HCT116 (cell line): ENCODE data around the gene AKT3. TPM values are rescaled to one million over a fixed set of nuclear protein-coding genes. Genes with fewer than 3 reads are reported as not detected.

Experiments used
- ATAC-seq: fragments of 200-7000 bp; cut with Tn5 transposase; 2 replicates; pipeline ENCODE4 v1.9.1; 2020; ENCODE audit warnings: mild to moderate bottlenecking, moderate library complexity
- BruUV-seq: library from RNA; stranded (reverse); fragments of 400-500 nt; replicated peaks from 2 replicates; lab custom pipeline; 2021; lab: Mats Ljungman, UMichigan
- CTCF ChIA-PET: fragments of 300-600 bp; sonication (Branson Sonifier 250); formaldehyde crosslinking; loops from one replicate; lab custom pipeline; 2021; ENCODE audit warnings: antibody characterized with exemption; lab: Charles Lee
- POLR2A ChIA-PET: fragments of 300-600, 350-600 bp; sonication (Branson Sonifier 250); formaldehyde crosslinking; loops from one replicate; lab custom pipeline; 2021; ENCODE audit warnings: antibody characterized with exemption; lab: Charles Lee
- RAD21 ChIA-PET, 2 experiments: fragments of 300-600 bp; sonication (Branson Sonifier 250); formaldehyde crosslinking; loops; one replicate each; lab custom pipeline; 2023; ENCODE audit warnings: low total read pairs in 2 of 2; ENCODE audit not compliant: uncharacterized antibody in 2 of 2, unreplicated experiment in 2 of 2, low non-redundant PET in 1 of 2; lab: Charles Lee
- DNase-seq: peaks from one replicate; pipeline ENCODE4 v3.0.0-alpha.2; 2010; ENCODE audit warnings: low read depth, low spot score
- H2AFZ ChIP-seq: fragments of 200-600 bp; shearing (Covaris generic), sonication (generic); 2 replicates; pipeline ENCODE4 v1.6.1; 2017; ENCODE audit warnings: low read depth, mixed run types, mixed read lengths, antibody characterized with exemption, low read length; ENCODE audit not compliant: poor library complexity, severe bottlenecking
- H3K27ac ChIP-seq: 2 replicates; pipeline ENCODE4 v1.5.1; 2012; ENCODE audit warnings: low read depth, low read length
- H3K27me3 ChIP-seq: fragments of 200-600 bp; sonication (generic); 2 replicates; pipeline ENCODE4 v1.6.1; 2016; ENCODE audit warnings: mixed run types, low read length, mixed read lengths; ENCODE audit not compliant: insufficient read depth
- H3K36me3 ChIP-seq, 2 experiments: fragments of 200-500 bp in 1 of 2; fragments of 200-600 bp in 1 of 2; sonication (Bioruptor generic) in 1 of 2; sonication (generic) in 1 of 2; 2 replicates each; pipeline versions ENCODE4 v1.5.1 to v1.6.1; 2014 to 2016; ENCODE audit warnings: low read length in 2 of 2, inconsistent platforms in 1 of 2, mixed read lengths in 1 of 2, mixed run types in 1 of 2; ENCODE audit not compliant: insufficient read depth in 2 of 2, control insufficient read depth in 1 of 2
- H3K4me1 ChIP-seq, 2 experiments: fragments of 200-600 bp in 1 of 2; sonication (generic) in 1 of 2; 2 replicates each; pipeline versions ENCODE4 v1.5.1 to v1.6.1; 2012 to 2017; ENCODE audit warnings: low read length in 2 of 2, inconsistent platforms in 1 of 2, mild to moderate bottlenecking in 1 of 2, mixed read lengths in 1 of 2, mixed run types in 1 of 2, moderate library complexity in 1 of 2; ENCODE audit not compliant: insufficient read depth in 2 of 2, control insufficient read depth in 1 of 2
- H3K4me2 ChIP-seq: fragments of 200-600 bp; sonication (generic); 2 replicates; pipeline ENCODE4 v1.6.1; 2017; ENCODE audit warnings: mixed run types, low read length, mixed read lengths
- H3K4me3 ChIP-seq, 2 experiments: fragments of 200-600 bp in 1 of 2; sonication (generic) in 1 of 2; replicated peaks in 1 of 2; 2 replicates each; pipeline ENCODE4 v1.5.1; 2011 to 2016; ENCODE audit warnings: low read length in 2 of 2, control low read depth in 1 of 2, low read depth in 1 of 2, mild to moderate bottlenecking in 1 of 2, mixed read lengths in 1 of 2, mixed run types in 1 of 2
- H3K79me2 ChIP-seq: fragments of 200-600 bp; sonication (generic); 2 replicates; pipeline ENCODE4 v1.6.1; 2017; ENCODE audit warnings: mild to moderate bottlenecking, mixed run types, low read length, moderate library complexity, mixed read lengths; ENCODE audit not compliant: insufficient read depth
- H3K9ac ChIP-seq: fragments of 200-600 bp; sonication (generic); 2 replicates; pipeline ENCODE4 v1.6.1; 2016; ENCODE audit warnings: low read length, mixed read lengths
- H3K9me2 ChIP-seq: fragments of 200-600 bp; sonication (generic), shearing (Covaris generic); 2 replicates; pipeline ENCODE4 v1.6.1; 2017; ENCODE audit warnings: mixed run types, mild to moderate bottlenecking, moderate library complexity; ENCODE audit not compliant: insufficient read depth
- H3K9me3 ChIP-seq, 2 experiments: fragments of 200-500 bp in 1 of 2; fragments of 200-600 bp in 1 of 2; sonication (Bioruptor generic) in 1 of 2; sonication (generic) in 1 of 2; 2 replicates each; pipeline ENCODE4 v1.6.1; 2014 to 2017; ENCODE audit warnings: low read length in 2 of 2, mixed read lengths in 2 of 2, inconsistent platforms in 1 of 2, low read depth in 1 of 2, mild to moderate bottlenecking in 1 of 2, mixed run types in 1 of 2, moderate library complexity in 1 of 2; ENCODE audit not compliant: control insufficient read depth in 1 of 2, insufficient read depth in 1 of 2
- H4K20me1 ChIP-seq: fragments of 200-600 bp; sonication (generic), shearing (Covaris generic); 2 replicates; pipeline ENCODE4 v1.6.1; 2017; ENCODE audit warnings: mixed run types, mild to moderate bottlenecking, moderate library complexity; ENCODE audit not compliant: insufficient read depth
- CTCF ChIP-seq, 3 experiments: fragments of 200-600 bp in 1 of 3; sonication (generic) in 1 of 3; IDR thresholded peaks in 2 of 3; conservative IDR thresholded peaks in 1 of 3; 2 replicates each; pipeline ENCODE4 v1.5.1; 2012 to 2017; ENCODE audit warnings: low read depth in 2 of 3, low read length in 2 of 3, antibody characterized with exemption in 1 of 3, borderline replicate concordance in 1 of 3, control low read depth in 1 of 3, mild to moderate bottlenecking in 1 of 3, mixed read lengths in 1 of 3, mixed run types in 1 of 3, moderate library complexity in 1 of 3; ENCODE audit not compliant: insufficient read depth in 1 of 3
- MAX ChIP-seq: IDR thresholded peaks from 2 replicates; pipeline ENCODE4 v1.6.1; 2012
- POLR2A ChIP-seq: IDR thresholded peaks from 2 replicates; pipeline ENCODE4 v1.7.0; 2011; ENCODE audit warnings: borderline replicate concordance; ENCODE audit not compliant: insufficient read depth, insufficient read length; ENCODE audit errors: extremely low read depth
- REST ChIP-seq: IDR thresholded peaks from 2 replicates; pipeline ENCODE4 v1.6.1; 2012; ENCODE audit warnings: low read depth
- SP1 ChIP-seq: IDR thresholded peaks from 2 replicates; pipeline ENCODE4 v1.6.1; 2012; ENCODE audit warnings: low read depth
- ZFX ChIP-seq: fragments of 450-650 bp; IDR thresholded peaks from 2 replicates; pipeline ENCODE4 v1.6.1; 2017
- ZNF274 ChIP-seq: fragments of 200-500 bp; sonication (Bioruptor generic); IDR thresholded peaks from 2 replicates; pipeline ENCODE4 v1.6.1; 2014; ENCODE audit warnings: mild to moderate bottlenecking, low read depth, low read length, inconsistent platforms
- intact Hi-C: fragments of 100-400 bp; cut with micrococcal nuclease; formaldehyde crosslinking; loops from 2 replicates; pipeline ENCODE4 v1.10.0; 2022
- total RNA-seq: library from RNA; stranded (reverse); gene quantifications from one replicate; pipeline ENCODE4 v1.2.1, GENCODE V29; 2021; ENCODE audit not compliant: unreplicated experiment

Gene AKT3
- total RNA-seq, 1 experiment from 2014 or later, result 0.49 TPM

- no peak for TF ChIP-seq ZNF274
- TF ChIP-seq POLR2A, result no peak
Observed at GRCh38 chr1:243713470-243714186, 136.4 kb downstream of the AKT3 start (continued).

GRCh38 chr1:243712941-243713340 lies 137.1 kb downstream of the AKT3 start:
- no peaks in the 10 kb centered on the region for H3K9me3 ChIP-seq
- no peaks in the 10 kb centered on the region for H3K79me2 ChIP-seq
- no peak overlapping the region for H2AFZ ChIP-seq
- H3K9me2 ChIP-seq, result no peaks in the 10 kb centered on the region
- H3K27ac ChIP-seq, result no peak overlapping the region
- no peak for TF ChIP-seq SP1
- TF ChIP-seq ZFX, result no peak
- TF ChIP-seq MAX, result no peak
- TF ChIP-seq CTCF (IDR thresholded peaks at IDR 0.05 in 2 of 3, conservative IDR thresholded peaks at IDR 0.05 in 1 of 3; ENCODE audit: borderline replicate concordance in 1 of 3, insufficient read depth in 1 of 3, low read depth in 2 of 3, low read length in 2 of 3), result peak in 2 of 3 experiments; percentile 39 to 41; a peak in 4 of 6 replicates
- no peak for TF ChIP-seq REST
- H3K4me3 ChIP-seq, result no peak overlapping the region
- H3K4me1 ChIP-seq, result no peaks in the 10 kb centered on the region
- 0 out of 2 replicates have a peak, but pooled peaks have one; percentile 49 for ATAC-seq
- H3K4me2 ChIP-seq, result no peak overlapping the region
- RAD21 ChIA-PET, result no interaction called here
- H4K20me1 ChIP-seq, result no peaks in the 10 kb centered on the region
- POLR2A ChIA-PET, result no interaction called here
- no peaks in the 10 kb centered on the region for H3K36me3 ChIP-seq
- BruUV-seq, result no TSS peak
- CTCF ChIA-PET, result no interaction called here
- H3K9ac ChIP-seq, result no peak overlapping the region
- peaks cover 43% of the 10 kb centered on the region for H3K27me3 ChIP-seq
- peak; percentile 19 for DNase-seq
- intact Hi-C loops, result no loop called here
